ENCODE measurements around the gene WASL. TPM values are rescaled to one million over a fixed set of nuclear protein-coding genes. Genes with fewer than 3 reads are reported as not detected.

Gene WASL
- total RNA-seq, 2 experiments from 2014 or later = 4.4 to 6.3 TPM

DNA sequence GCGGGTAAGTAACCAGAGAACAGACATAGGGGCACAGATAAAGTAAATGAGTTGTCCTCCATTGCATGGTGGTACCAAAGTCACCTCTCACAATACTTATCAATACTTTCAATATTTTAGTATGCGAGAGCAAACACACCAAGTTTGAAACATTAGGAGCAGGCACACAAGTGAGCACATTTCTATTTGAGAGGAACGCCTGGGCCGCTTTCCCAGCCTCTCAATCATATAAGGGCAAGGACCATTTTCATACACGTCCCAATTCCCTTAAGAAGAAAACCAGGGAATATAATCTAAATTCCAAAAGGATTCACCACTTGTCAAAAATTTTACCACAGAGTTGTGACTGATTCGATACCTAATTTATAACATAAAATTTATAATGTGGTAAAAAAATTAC lies 85.6 kb downstream of the WASL start:
- H2AFZ ChIP-seq (ENCODE audit: low read length) = no peak overlapping the region
- no peaks in the 10 kb centered on the region for H4K20me1 ChIP-seq (ENCODE audit: insufficient read depth, low read length)
- H3K9me2 ChIP-seq (ENCODE audit: insufficient read depth, low read length) = no peaks in the 10 kb centered on the region
- H3K4me1 ChIP-seq (ENCODE audit: insufficient read depth, low read length, poor library complexity, severe bottlenecking) = no peaks in the 10 kb centered on the region
- H3K4me2 ChIP-seq (ENCODE audit: low read length) = no peak overlapping the region
- ChIA-PET POLR2A (interaction anchor here (0.9 kb wide), 1 partner anchor 94 kb away, joined by 4 read pairs; no protein-coding TSS in a partner anchor), CTCF (ENCODE audit: unreplicated experiment) (interaction anchor here (0.6 kb wide), 1 partner anchor 100 kb away, joined by 8 read pairs; no protein-coding TSS in a partner anchor)
- no TSS peak for BruUV-seq (replicated peaks)
- no peaks in the 10 kb centered on the region for H3K9me3 ChIP-seq (ENCODE audit: low read length)
- intact Hi-C loops (cut with micrococcal nuclease; ENCODE audit: unreplicated experiment) = no loop called here
- no peak for DNase-seq (ENCODE audit: low spot score)
- no peak overlapping the region for H3K4me3 ChIP-seq (ENCODE audit: low read depth, low read length, poor library complexity, severe bottlenecking)
- no peaks in the 10 kb centered on the region for H3K36me3 ChIP-seq (ENCODE audit: insufficient read depth, low read length)
- TF ChIP-seq, protein P1, sequence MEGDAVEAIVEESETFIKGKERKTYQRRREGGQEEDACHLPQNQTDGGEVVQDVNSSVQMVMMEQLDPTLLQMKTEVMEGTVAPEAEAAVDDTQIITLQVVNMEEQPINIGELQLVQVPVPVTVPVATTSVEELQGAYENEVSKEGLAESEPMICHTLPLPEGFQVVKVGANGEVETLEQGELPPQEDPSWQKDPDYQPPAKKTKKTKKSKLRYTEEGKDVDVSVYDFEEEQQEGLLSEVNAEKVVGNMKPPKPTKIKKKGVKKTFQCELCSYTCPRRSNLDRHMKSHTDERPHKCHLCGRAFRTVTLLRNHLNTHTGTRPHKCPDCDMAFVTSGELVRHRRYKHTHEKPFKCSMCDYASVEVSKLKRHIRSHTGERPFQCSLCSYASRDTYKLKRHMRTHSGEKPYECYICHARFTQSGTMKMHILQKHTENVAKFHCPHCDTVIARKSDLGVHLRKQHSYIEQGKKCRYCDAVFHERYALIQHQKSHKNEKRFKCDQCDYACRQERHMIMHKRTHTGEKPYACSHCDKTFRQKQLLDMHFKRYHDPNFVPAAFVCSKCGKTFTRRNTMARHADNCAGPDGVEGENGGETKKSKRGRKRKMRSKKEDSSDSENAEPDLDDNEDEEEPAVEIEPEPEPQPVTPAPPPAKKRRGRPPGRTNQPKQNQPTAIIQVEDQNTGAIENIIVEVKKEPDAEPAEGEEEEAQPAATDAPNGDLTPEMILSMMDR (conservative IDR thresholded peaks at IDR 0.05; ENCODE audit: low read length) = no peak
- no peak for TF ChIP-seq EZH2phosphoT487 (IDR thresholded peaks at IDR 0.05; ENCODE audit: borderline replicate concordance, low read depth, low read length)
- no peak overlapping the region for H3K27ac ChIP-seq (ENCODE audit: low read depth, low read length, poor library complexity, severe bottlenecking)
- no peaks in the 10 kb centered on the region for H3K79me2 ChIP-seq (ENCODE audit: insufficient read depth, low read depth, low read length)

DNA sequence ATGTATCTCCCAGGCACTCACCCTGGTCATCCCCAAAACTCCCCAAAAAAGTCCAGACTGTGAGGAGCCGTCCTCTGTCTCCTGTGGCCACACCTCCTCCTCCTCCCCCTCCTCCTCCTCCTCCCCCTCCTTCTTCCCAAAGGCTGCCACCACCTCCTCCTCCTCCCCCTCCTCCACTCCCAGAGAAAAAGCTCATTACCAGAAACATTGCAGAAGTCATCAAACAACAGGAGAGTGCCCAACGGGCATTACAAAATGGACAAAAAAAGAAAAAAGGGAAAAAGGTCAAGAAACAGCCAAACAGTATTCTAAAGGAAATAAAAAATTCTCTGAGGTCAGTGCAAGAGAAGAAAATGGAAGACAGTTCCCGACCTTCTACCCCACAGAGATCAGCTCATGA lies 86.0 kb downstream of the WASL start:
- Histone ChIP-seq H3K79me2 (ENCODE audit: insufficient read depth, low read depth, low read length) (no peaks in the 10 kb centered on the region), H4K20me1 (ENCODE audit: insufficient read depth, low read length) (no peaks in the 10 kb centered on the region), H2AFZ (ENCODE audit: low read length) (no peak overlapping the region), H3K4me3 (ENCODE audit: low read depth, low read length, poor library complexity, severe bottlenecking) (no peak overlapping the region), H3K4me2 (ENCODE audit: low read length) (no peak overlapping the region), H3K4me1 (ENCODE audit: insufficient read depth, low read length, poor library complexity, severe bottlenecking) (no peaks in the 10 kb centered on the region), H3K9me3 (ENCODE audit: low read length) (no peaks in the 10 kb centered on the region), H3K9me2 (ENCODE audit: insufficient read depth, low read length) (no peaks in the 10 kb centered on the region), H3K27ac (ENCODE audit: low read depth, low read length, poor library complexity, severe bottlenecking) (no peak overlapping the region), H3K36me3 (ENCODE audit: insufficient read depth, low read length) (no peaks in the 10 kb centered on the region)
- TF ChIP-seq, protein P1 (conservative IDR thresholded peaks at IDR 0.05; ENCODE audit: low read length) = no peak
- no TSS peak for BruUV-seq (replicated peaks)
- ChIA-PET POLR2A (interaction anchor here (0.9 kb wide), 1 partner anchor 93 kb away, joined by 4 read pairs; no protein-coding TSS in a partner anchor), CTCF (ENCODE audit: unreplicated experiment) (interaction anchor here (0.6 kb wide), 1 partner anchor 100 kb away, joined by 8 read pairs; no protein-coding TSS in a partner anchor)
- no peak for DNase-seq (ENCODE audit: low spot score)
- intact Hi-C loops (cut with micrococcal nuclease; ENCODE audit: unreplicated experiment) = no loop called here

DNA sequence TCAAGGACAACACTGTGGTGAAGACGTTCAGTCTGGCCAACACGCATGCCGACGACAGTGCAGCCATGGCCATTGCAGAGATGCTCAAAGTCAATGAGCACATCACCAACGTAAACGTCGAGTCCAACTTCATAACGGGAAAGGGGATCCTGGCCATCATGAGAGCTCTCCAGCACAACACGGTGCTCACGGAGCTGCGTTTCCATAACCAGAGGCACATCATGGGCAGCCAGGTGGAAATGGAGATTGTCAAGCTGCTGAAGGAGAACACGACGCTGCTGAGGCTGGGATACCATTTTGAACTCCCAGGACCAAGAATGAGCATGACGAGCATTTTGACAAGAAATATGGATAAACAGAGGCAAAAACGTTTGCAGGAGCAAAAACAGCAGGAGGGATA lies 86.5 kb downstream of the WASL start:
- Histone ChIP-seq H3K4me1 (ENCODE audit: insufficient read depth, low read length, poor library complexity, severe bottlenecking) (no peaks in the 10 kb centered on the region), H4K20me1 (ENCODE audit: insufficient read depth, low read length) (no peaks in the 10 kb centered on the region), H3K36me3 (ENCODE audit: insufficient read depth, low read length) (no peaks in the 10 kb centered on the region), H3K9me3 (ENCODE audit: low read length) (no peaks in the 10 kb centered on the region), H3K27ac (ENCODE audit: low read depth, low read length, poor library complexity, severe bottlenecking) (no peak overlapping the region), H3K4me2 (ENCODE audit: low read length) (no peak overlapping the region), H3K79me2 (ENCODE audit: insufficient read depth, low read depth, low read length) (no peaks in the 10 kb centered on the region), H2AFZ (ENCODE audit: low read length) (no peak overlapping the region), H3K4me3 (ENCODE audit: low read depth, low read length, poor library complexity, severe bottlenecking) (no peak overlapping the region), H3K9me2 (ENCODE audit: insufficient read depth, low read length) (no peaks in the 10 kb centered on the region)
- DNase-seq (ENCODE audit: low spot score) = no peak
- no peak for TF ChIP-seq EZH2phosphoT487 (IDR thresholded peaks at IDR 0.05; ENCODE audit: borderline replicate concordance, low read depth, low read length)
- TF ChIP-seq, protein P1 (conservative IDR thresholded peaks at IDR 0.05; ENCODE audit: low read length) = no peak
- intact Hi-C loops (cut with micrococcal nuclease; ENCODE audit: unreplicated experiment) = no loop called here
- no TSS peak for BruUV-seq (replicated peaks)
- CTCF ChIA-PET (ENCODE audit: unreplicated experiment) = no interaction called here
- POLR2A ChIA-PET = interaction anchor here (0.9 kb wide), 1 partner anchor 93 kb away, joined by 4 read pairs; no protein-coding TSS in a partner anchor
